Immature natural killer cell (primary cell): ENCODE measurements around the gene GRID1. TPM values are rescaled to one million over a fixed set of nuclear protein-coding genes. Genes with fewer than 3 reads are reported as not detected.
"Not testable (repeated sequence)": the region's sequence is repeated elsewhere in the genome, so short reads cannot be mapped to it uniquely, and the experiment has no call there.

Experiments
- DNase-seq, 3 donors: peaks; one replicate each; pipeline ENCODE4 v3.0.0; 2022; ENCODE audit warnings: mixed read lengths in 1 of 3
- H3K27ac Mint-ChIP-seq, 6 donors: one replicate each; pipeline ENCODE4 v1.8.0; 2020; ENCODE audit warnings: mixed read lengths in 6 of 6, mild to moderate bottlenecking in 5 of 6, inconsistent platforms in 4 of 6, moderate library complexity in 3 of 6
- H3K27me3 Mint-ChIP-seq, 3 donors: one replicate each; pipeline ENCODE4 v1.8.0; 2020 to 2021; ENCODE audit warnings: low read depth in 3 of 3, mild to moderate bottlenecking in 3 of 3, mixed read lengths in 3 of 3, moderate library complexity in 3 of 3, inconsistent platforms in 1 of 3
- H3K36me3 Mint-ChIP-seq, 3 donors: one replicate each; pipeline ENCODE4 v1.8.0; 2020; ENCODE audit warnings: mixed read lengths in 3 of 3, inconsistent platforms in 2 of 3, mild to moderate bottlenecking in 2 of 3
- H3K4me1 Mint-ChIP-seq, 2 donors: one replicate each; pipeline ENCODE4 v1.8.0; 2020; ENCODE audit warnings: inconsistent platforms in 2 of 2, mild to moderate bottlenecking in 2 of 2, mixed read lengths in 2 of 2, moderate library complexity in 1 of 2
- H3K4me3 Mint-ChIP-seq, 5 donors: one replicate each; pipeline ENCODE4 v1.8.0; 2020; ENCODE audit warnings: mild to moderate bottlenecking in 5 of 5, mixed read lengths in 5 of 5, inconsistent platforms in 3 of 5, moderate library complexity in 3 of 5
- H3K9me3 Mint-ChIP-seq, 6 donors: one replicate each; pipeline ENCODE4 v1.8.0; 2020; ENCODE audit warnings: mild to moderate bottlenecking in 6 of 6, mixed read lengths in 6 of 6, inconsistent platforms in 4 of 6, moderate library complexity in 3 of 6
- polyA plus RNA-seq, 3 donors: library from polyadenylated mRNA; unstranded; fragments of 300-500 nt; fragmentation: Illumina TruSeq; gene quantifications; one replicate each; pipeline ENCODE4 v1.2.3, GENCODE V29; 2021

GRID1 gene
- polyA plus RNA-seq, 3 donors from 2014 or later: not detected

DNA sequence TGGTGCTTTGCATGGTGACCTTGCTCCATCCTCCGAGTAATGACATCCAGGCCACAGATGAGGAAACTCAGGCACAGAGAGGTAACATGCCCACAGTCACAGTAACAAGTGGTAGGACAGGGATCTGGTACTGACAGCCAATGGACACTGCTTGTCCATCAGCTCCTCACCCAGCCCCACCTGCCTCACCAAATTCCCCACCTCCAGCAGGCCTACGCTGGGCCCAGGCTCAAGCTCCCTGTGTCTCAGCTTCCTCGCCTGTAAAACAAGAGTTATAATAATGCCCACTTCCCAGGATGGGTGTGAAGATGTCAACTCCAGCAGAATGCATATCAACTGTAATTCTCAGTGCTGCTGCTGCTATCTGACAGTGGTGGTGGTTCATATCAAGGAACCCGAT lies 123.8 kb downstream of the GRID1 start:
- H3K9me3 Mint-ChIP-seq: no peaks in the 10 kb centered on the region
- H3K27me3 Mint-ChIP-seq: peaks cover 0 to 3% (median 2%) of the 10 kb centered on the region in 3 donors
- H3K4me3 Mint-ChIP-seq: no peak overlapping the region
- DNase-seq: no peak
- H3K36me3 Mint-ChIP-seq: no peaks in the 10 kb centered on the region
- no peak overlapping the region for H3K27ac Mint-ChIP-seq
- no peaks in the 10 kb centered on the region for H3K4me1 Mint-ChIP-seq

GRCh38 chr10:86238089-86238488 lies 128.5 kb downstream of the GRID1 start:
- H3K27ac Mint-ChIP-seq, H3K9me3 Mint-ChIP-seq, DNase-seq, H3K4me3 Mint-ChIP-seq, H3K27me3 Mint-ChIP-seq, H3K36me3 Mint-ChIP-seq, H3K4me1 Mint-ChIP-seq: not testable (repeated sequence)

DNA sequence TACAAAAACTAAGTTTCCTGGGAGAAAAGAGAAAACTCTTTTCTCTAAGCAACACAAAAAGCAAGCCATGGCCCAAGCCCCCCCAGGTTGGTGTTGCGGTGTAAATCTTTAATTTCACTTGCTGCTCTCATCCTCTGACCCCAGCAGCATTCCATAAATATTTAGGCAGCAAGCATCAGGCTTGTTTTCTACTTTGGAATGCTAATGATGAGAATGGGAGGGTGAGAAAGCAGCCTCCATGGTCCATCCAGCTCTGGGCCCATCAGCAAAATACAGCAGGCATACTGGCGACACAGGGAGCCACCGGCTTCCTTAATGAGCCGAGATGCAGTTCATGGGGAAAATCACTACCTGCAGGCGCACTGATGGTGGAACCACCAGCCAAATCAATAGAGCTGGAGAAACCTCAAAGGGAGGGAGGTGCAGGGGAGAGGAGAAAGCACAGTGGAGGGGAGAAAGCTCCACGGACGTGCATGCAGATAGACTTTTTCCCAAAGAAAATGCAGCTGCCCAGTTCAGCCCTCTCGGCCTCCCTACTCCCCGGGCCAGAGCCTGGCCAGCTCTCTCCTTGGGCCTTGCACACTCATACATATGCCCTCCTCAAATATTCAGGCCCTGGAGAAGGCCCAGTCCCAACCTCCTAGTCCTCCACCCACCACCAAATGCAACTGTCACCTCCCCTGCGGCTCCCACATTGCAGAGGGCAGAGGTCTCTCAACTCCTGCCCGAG lies 131.9 kb downstream of the GRID1 start:
- Mint-ChIP-seq H3K27ac (no peak overlapping the region), H3K27me3 (peaks cover 0 to 3% (median 1%) of the 10 kb centered on the region in 3 donors), H3K4me3 (no peak overlapping the region), H3K9me3 (no peaks in the 10 kb centered on the region), H3K4me1 (no peaks in the 10 kb centered on the region), H3K36me3 (peaks cover 0 to 4% (median 0%) of the 10 kb centered on the region in 3 donors)
- no peak for DNase-seq

DNA sequence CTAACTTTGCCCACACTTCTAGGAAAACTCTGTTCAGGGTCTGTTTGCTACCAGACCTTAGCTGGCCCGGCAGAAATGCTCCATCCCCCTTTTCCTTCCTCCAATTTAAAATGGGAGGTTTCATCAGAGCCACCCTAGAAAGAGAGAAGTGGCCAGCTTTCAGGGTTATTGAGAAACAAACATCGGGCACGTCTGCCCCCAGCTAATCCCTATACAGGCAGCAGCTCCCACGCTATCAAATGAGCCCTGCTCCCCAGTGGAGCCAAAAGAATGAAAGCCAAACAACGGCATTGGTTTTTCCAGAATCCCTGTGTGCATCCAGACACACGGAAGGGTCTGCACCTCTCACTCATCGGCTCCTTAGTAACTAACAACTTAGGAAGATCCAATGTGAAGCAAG lies 132.5 kb downstream of the GRID1 start:
- no peak overlapping the region for H3K4me3 Mint-ChIP-seq
- H3K36me3 Mint-ChIP-seq: peaks cover 0 to 4% (median 0%) of the 10 kb centered on the region in 3 donors
- DNase-seq: no peak
- H3K27ac Mint-ChIP-seq: no peak overlapping the region
- no peaks in the 10 kb centered on the region for H3K9me3 Mint-ChIP-seq
- H3K27me3 Mint-ChIP-seq: peaks cover 0 to 3% (median 1%) of the 10 kb centered on the region in 3 donors
- H3K4me1 Mint-ChIP-seq: no peaks in the 10 kb centered on the region

GRCh38 chr10:86233131-86233530 lies 133.5 kb downstream of the GRID1 start:
- H3K36me3 Mint-ChIP-seq: peaks cover 0 to 4% (median 0%) of the 10 kb centered on the region in 3 donors
- H3K4me3 Mint-ChIP-seq: no peak overlapping the region
- no peak overlapping the region for H3K27ac Mint-ChIP-seq
- DNase-seq: no peak
- no peaks in the 10 kb centered on the region for H3K4me1 Mint-ChIP-seq
- H3K9me3 Mint-ChIP-seq: no peaks in the 10 kb centered on the region
- peaks cover 0 to 3% (median 1%) of the 10 kb centered on the region in 3 donors for H3K27me3 Mint-ChIP-seq

- no peak for DNase-seq
- Mint-ChIP-seq H3K27me3 (peaks cover 0 to 3% (median 1%) of the 10 kb centered on the region in 3 donors), H3K4me1 (no peaks in the 10 kb centered on the region), H3K27ac (no peak overlapping the region), H3K4me3 (no peak overlapping the region), H3K36me3 (peaks cover 0 to 4% (median 0%) of the 10 kb centered on the region in 3 donors), H3K9me3 (no peaks in the 10 kb centered on the region)
These were observed 134.0 kb downstream of the GRID1 start for GRCh38 chr10:86232644-86233043.

- Mint-ChIP-seq H3K4me3 (no peak overlapping the region), H3K9me3 (no peaks in the 10 kb centered on the region), H3K36me3 (peaks cover 0 to 4% (median 0%) of the 10 kb centered on the region in 3 donors), H3K27ac (no peak overlapping the region), H3K4me1 (no peaks in the 10 kb centered on the region), H3K27me3 (peaks cover 0 to 3% (median 1%) of the 10 kb centered on the region in 3 donors)
- no peak for DNase-seq
These were observed 134.6 kb downstream of the GRID1 start for GRCh38 chr10:86231796-86232560.

DNA sequence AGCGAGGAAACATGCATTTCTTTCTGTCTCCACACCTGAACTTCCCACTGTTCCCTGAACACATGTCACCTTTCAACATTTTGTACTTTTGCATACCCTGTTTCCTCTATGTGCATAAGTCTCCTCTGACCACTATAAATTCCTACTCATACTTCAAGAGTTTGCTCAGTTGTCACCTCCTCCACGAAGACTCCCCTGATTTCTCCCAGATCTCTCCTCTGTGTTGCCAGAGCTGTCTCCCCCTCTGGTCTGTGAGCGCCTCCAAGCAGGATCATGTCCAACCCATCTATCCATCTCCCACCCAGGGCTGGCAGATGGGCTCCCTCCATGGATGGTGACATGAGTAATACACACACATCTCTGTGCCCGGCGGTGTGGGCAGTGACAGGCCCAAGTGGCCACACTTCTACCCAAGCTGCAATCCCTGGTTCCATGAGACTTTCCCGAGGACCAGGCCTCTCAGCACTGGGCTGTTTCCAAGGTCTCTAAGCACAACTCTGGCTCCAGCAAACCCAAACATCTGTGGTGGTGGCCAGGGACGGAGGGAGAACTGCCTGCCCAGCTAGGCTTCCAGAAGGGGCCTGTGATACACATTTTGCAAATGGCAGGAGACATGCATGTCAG lies 135.9 kb downstream of the GRID1 start:
- no peak for DNase-seq
- Mint-ChIP-seq H3K27me3 (peaks cover 0 to 3% (median 1%) of the 10 kb centered on the region in 3 donors), H3K4me1 (no peaks in the 10 kb centered on the region), H3K27ac (no peak overlapping the region), H3K9me3 (no peaks in the 10 kb centered on the region), H3K36me3 (no peaks in the 10 kb centered on the region), H3K4me3 (no peak overlapping the region)

GRCh38 chr10:86229811-86230556 lies 136.6 kb downstream of the GRID1 start:
- Mint-ChIP-seq H3K9me3 (no peaks in the 10 kb centered on the region), H3K27me3 (peaks cover 0 to 3% (median 1%) of the 10 kb centered on the region in 3 donors), H3K4me3 (no peak overlapping the region), H3K36me3 (no peaks in the 10 kb centered on the region), H3K4me1 (no peaks in the 10 kb centered on the region), H3K27ac (no peak overlapping the region)
- DNase-seq: no peak

GRCh38 chr10:86229376-86229775 lies 137.2 kb downstream of the GRID1 start:
- Mint-ChIP-seq H3K36me3 (no peaks in the 10 kb centered on the region), H3K9me3 (no peaks in the 10 kb centered on the region), H3K4me1 (no peaks in the 10 kb centered on the region), H3K27me3 (peaks cover 0 to 5% (median 1%) of the 10 kb centered on the region in 3 donors), H3K4me3 (no peak overlapping the region), H3K27ac (no peak overlapping the region)
- no peak for DNase-seq

- peaks cover 0 to 5% (median 0%) of the 10 kb centered on the region in 3 donors for H3K27me3 Mint-ChIP-seq
- H3K36me3 Mint-ChIP-seq: no peaks in the 10 kb centered on the region
- no peak for DNase-seq
- no peak overlapping the region for H3K27ac Mint-ChIP-seq
- no peak overlapping the region for H3K4me3 Mint-ChIP-seq
- H3K4me1 Mint-ChIP-seq: no peaks in the 10 kb centered on the region
- no peaks in the 10 kb centered on the region for H3K9me3 Mint-ChIP-seq
These were observed 138.9 kb downstream of the GRID1 start for GRCh38 chr10:86227501-86228258.

GRCh38 chr10:86226781-86227201 lies 139.8 kb downstream of the GRID1 start:
- Mint-ChIP-seq H3K27me3 (peaks cover 0 to 5% (median 0%) of the 10 kb centered on the region in 3 donors), H3K36me3 (no peaks in the 10 kb centered on the region), H3K4me3 (no peak overlapping the region), H3K27ac (no peak overlapping the region), H3K9me3 (no peaks in the 10 kb centered on the region), H3K4me1 (no peaks in the 10 kb centered on the region)
- DNase-seq: no peak

- H3K27me3 Mint-ChIP-seq: peaks cover 0 to 5% (median 2%) of the 10 kb centered on the region in 3 donors
- H3K36me3 Mint-ChIP-seq: no peaks in the 10 kb centered on the region
- H3K4me3 Mint-ChIP-seq: no peak overlapping the region
- H3K9me3 Mint-ChIP-seq: no peaks in the 10 kb centered on the region
- DNase-seq: no peak
- no peaks in the 10 kb centered on the region for H3K4me1 Mint-ChIP-seq
- no peak overlapping the region for H3K27ac Mint-ChIP-seq
These were observed 140.6 kb downstream of the GRID1 start for GRCh38 chr10:86226016-86226415.
